ENCODE results near the gene SCUBE1.
A peak's percentile ranks its signal among the peaks of the same experiment; 100 is the strongest.

The SCUBE1 gene

DNA sequence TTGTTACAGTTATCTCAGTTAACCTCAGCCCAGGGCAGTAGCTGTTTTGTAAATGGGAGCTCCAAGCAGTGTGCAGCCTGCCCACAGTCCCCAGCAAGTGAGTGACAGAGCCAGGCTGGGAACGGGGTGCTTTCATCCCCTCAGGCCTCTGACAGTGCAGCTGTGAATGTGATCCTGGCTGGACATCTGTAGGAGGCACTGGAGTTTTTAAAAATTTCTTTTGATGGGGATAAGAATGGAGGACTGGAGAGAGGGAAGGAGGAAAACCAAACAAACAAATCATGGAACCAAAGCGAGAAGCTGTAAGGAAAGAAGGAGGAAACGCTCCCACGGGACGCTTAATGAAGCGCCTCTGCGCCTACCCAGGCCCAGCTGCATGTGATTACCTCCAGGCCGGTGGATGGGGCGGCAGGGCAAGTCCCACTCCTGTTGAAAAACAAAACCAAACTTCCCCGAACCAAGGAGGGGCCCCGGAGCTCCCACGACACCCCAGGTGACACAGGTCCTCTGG, 40.6 kb downstream of the SCUBE1 start:
- peaks cover 8% of the 10 kb centered on the region for H3K27me3 Mint-ChIP-seq (ENCODE audit: low read depth, poor library complexity)
- H3K27ac Mint-ChIP-seq, result peak overlapping the region; percentile 86
- TF ChIP-seq, protein P1, sequence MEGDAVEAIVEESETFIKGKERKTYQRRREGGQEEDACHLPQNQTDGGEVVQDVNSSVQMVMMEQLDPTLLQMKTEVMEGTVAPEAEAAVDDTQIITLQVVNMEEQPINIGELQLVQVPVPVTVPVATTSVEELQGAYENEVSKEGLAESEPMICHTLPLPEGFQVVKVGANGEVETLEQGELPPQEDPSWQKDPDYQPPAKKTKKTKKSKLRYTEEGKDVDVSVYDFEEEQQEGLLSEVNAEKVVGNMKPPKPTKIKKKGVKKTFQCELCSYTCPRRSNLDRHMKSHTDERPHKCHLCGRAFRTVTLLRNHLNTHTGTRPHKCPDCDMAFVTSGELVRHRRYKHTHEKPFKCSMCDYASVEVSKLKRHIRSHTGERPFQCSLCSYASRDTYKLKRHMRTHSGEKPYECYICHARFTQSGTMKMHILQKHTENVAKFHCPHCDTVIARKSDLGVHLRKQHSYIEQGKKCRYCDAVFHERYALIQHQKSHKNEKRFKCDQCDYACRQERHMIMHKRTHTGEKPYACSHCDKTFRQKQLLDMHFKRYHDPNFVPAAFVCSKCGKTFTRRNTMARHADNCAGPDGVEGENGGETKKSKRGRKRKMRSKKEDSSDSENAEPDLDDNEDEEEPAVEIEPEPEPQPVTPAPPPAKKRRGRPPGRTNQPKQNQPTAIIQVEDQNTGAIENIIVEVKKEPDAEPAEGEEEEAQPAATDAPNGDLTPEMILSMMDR (IDR thresholded peaks at IDR 0.05), result no peak

DNA sequence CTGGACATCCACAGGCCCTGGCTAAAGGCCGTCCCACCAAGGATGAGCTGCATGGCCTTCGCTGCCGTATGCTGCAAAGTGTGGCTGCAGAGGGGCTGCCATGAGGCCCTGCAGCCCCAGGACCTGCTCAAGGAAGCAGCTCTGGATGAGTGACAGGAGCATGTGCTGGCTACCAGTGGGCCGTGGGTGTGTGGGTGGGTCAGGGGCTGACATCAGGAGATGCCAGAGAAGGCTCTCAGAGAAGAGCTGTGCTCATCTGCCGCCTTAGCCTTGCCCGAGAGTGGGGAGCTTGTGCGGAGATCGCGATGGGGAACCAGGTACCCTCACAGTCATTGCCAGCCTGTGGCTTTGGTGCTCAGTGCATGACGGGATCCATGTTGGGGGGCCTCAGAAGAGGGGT, 41.3 kb downstream of the SCUBE1 start:
- Mint-ChIP-seq H3K36me3 (ENCODE audit: low read depth) (peaks cover 19% of the 10 kb centered on the region), H3K27me3 (ENCODE audit: low read depth, poor library complexity) (peaks cover 8% of the 10 kb centered on the region), H3K27ac (peak overlapping the region; percentile 86), H3K9me3 (peaks cover 4% of the 10 kb centered on the region), H3K4me3 (no peak overlapping the region), H3K4me1 (peaks cover 88% of the 10 kb centered on the region)
- DNase-seq, result no peak
- TF ChIP-seq, protein P1 (IDR thresholded peaks at IDR 0.05), result no peak

More for the DNA sequence above, 40.6 kb downstream of the SCUBE1 start:
- peaks cover 87% of the 10 kb centered on the region for H3K4me1 Mint-ChIP-seq
- peak overlapping the region; percentile 18 for H3K4me3 Mint-ChIP-seq
- DNase-seq, result peak; percentile 38
- peaks cover 4% of the 10 kb centered on the region for H3K9me3 Mint-ChIP-seq
- peaks cover 23% of the 10 kb centered on the region for H3K36me3 Mint-ChIP-seq (ENCODE audit: low read depth)

DNA sequence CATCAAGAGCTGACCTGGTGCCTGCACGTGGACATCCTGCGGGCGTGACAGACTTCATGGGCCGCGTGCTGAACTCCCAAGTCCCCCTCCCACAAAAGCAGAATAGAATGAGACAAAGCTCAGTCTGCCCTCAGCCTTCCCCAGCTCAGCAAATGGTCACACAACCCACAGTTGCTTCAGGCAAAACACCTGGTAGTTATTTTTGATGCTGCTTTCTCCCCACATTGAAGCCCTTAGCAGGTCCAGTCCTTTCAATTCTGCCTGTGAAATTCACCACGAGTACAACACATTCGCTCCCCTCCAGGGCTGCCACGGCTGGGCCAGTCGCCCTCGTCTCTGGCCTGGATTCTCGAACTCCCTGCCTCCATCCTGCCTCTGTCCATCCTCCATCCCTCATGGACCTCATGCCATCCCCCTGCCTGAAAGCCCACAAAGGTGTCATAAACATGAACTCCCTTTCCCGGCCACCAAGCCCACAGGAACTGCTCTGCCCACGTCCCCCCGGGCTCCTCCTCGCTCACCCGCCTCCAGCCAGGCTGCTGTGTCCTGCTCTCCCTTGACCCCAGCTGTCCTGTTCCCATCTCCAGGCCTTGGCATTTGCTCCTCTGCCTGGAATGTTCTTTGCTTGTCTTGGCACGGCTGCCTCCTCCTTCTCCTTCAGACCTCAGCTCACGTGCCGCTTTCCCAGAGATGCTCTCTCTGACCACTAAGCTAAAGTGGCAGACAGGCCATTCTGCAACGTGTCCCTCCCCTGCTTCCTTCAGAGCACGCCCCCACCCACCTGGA, 42.1 kb downstream of the SCUBE1 start:
- H3K27me3 Mint-ChIP-seq (ENCODE audit: low read depth, poor library complexity), result peaks cover 8% of the 10 kb centered on the region
- peak overlapping the region; percentile 64 for H3K27ac Mint-ChIP-seq
- H3K9me3 Mint-ChIP-seq, result peaks cover 4% of the 10 kb centered on the region
- DNase-seq, result no peak
- peaks cover 88% of the 10 kb centered on the region for H3K4me1 Mint-ChIP-seq
- TF ChIP-seq, protein P1 (IDR thresholded peaks at IDR 0.05), result no peak
- peaks cover 19% of the 10 kb centered on the region for H3K36me3 Mint-ChIP-seq (ENCODE audit: low read depth)
- H3K4me3 Mint-ChIP-seq, result peak overlapping the region; percentile 52

DNA sequence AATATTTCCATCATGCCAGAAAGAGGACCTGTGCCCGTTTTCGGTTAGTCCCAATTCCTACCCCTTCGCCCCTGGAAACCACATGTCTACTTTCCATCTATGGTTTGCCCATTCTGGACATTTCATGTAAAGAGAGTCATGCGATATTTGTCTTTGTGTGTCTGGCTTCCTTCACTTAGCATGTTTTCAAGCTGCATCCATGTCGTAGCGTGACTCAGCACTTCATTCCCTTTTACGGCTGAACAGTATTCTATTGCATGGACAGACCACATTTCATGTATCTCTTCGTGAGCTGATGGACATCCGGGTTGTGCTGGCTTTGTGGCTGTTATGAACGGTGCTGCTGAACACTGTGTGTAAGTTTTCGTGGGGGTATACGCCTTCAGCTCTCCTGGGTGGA, 43.4 kb downstream of the SCUBE1 start:
- peaks cover 4% of the 10 kb centered on the region for H3K9me3 Mint-ChIP-seq
- H3K27ac Mint-ChIP-seq, result no peak overlapping the region
- peaks cover 95% of the 10 kb centered on the region for H3K4me1 Mint-ChIP-seq
- H3K36me3 Mint-ChIP-seq (ENCODE audit: low read depth), result peaks cover 16% of the 10 kb centered on the region
- H3K27me3 Mint-ChIP-seq (ENCODE audit: low read depth, poor library complexity), result peaks cover 4% of the 10 kb centered on the region
- TF ChIP-seq, protein P1 (IDR thresholded peaks at IDR 0.05), result no peak
- no peak overlapping the region for H3K4me3 Mint-ChIP-seq
- DNase-seq, result no peak

DNA sequence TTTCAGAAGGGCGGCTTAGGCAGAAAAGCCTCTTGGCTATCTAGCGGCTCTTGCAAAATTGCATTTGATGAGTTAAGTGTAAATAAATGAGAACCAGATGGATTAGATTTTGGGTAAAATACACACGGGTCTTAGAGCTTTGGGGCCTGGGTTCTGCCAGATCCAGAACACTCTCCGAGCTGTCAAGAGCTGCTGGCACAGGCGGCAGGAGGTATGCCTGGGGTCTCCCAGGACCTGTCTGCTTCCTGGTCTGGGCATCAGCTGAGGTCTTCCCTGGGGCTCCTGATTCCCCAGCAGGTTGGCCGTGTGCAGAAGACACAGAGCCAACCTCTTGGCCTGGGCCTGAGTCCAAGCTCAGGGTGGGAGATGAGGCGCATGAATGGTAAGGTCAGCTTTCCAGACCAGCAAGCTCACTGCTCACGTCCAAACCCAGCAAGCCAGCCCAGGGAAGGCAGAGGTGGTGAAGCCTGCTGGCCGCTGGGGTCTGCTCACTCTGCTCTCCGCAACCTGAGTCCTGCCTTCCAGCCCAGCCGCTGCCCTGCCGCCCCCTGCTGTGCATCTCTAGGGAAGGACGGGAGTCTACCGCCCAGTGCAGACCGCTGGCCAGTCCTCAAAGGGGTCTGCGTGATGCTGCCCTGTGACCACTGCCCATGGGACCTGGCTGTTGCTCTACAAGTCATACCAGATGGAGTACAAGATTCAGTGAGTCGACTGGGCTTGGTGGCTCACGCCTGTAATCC, 44.9 kb downstream of the SCUBE1 start:
- H3K9me3 Mint-ChIP-seq, result peaks cover 4% of the 10 kb centered on the region
- peaks cover 9% of the 10 kb centered on the region for H3K36me3 Mint-ChIP-seq (ENCODE audit: low read depth)
- H3K4me1 Mint-ChIP-seq, result peaks cover 95% of the 10 kb centered on the region
- H3K27me3 Mint-ChIP-seq (ENCODE audit: low read depth, poor library complexity), result no peaks in the 10 kb centered on the region
- no peak for DNase-seq
- no peak overlapping the region for H3K27ac Mint-ChIP-seq
- TF ChIP-seq, protein P1 (IDR thresholded peaks at IDR 0.05), result no peak
- H3K4me3 Mint-ChIP-seq, result no peak overlapping the region

Measured in nephron progenitor cell (in vitro differentiated cells).